GM19395 (cell line): Measurements from ENCODE around the gene SPAG9.

Experiments
- ATAC-seq: cut with Tn5 transposase; IDR thresholded peaks from one replicate; pipeline ENCODE4 v1.9.1; 2021; ENCODE audit warnings: mild to moderate bottlenecking, moderate library complexity; ENCODE audit not compliant: unreplicated experiment

The SPAG9 gene

GRCh38 chr17:50957600-50958575, 162.8 kb downstream of the SPAG9 start:
- ATAC-seq = no peak

GRCh38 chr17:50956750-50957523, 163.7 kb downstream of the SPAG9 start:
- no peak for ATAC-seq

GRCh38 chr17:50956409-50956749, 164.3 kb downstream of the SPAG9 start:
- ATAC-seq = no peak

GRCh38 chr17:50955667-50956120, 165.0 kb downstream of the SPAG9 start:
- no peak for ATAC-seq

- ATAC-seq = no peak
These were observed 165.5 kb downstream of the SPAG9 start for GRCh38 chr17:50955160-50955559.

GRCh38 chr17:50954641-50955121, 166.0 kb downstream of the SPAG9 start:
- no peak for ATAC-seq

- no peak for ATAC-seq
These were observed 166.7 kb downstream of the SPAG9 start for GRCh38 chr17:50953831-50954601.

- no peak for ATAC-seq
These were observed 167.2 kb downstream of the SPAG9 start for GRCh38 chr17:50953518-50953830.

- ATAC-seq = no peak
These were observed 167.8 kb downstream of the SPAG9 start for GRCh38 chr17:50952889-50953288.

- ATAC-seq = no peak
These were observed 168.7 kb downstream of the SPAG9 start for GRCh38 chr17:50952013-50952412.

GRCh38 chr17:50949989-50950877, 170.4 kb downstream of the SPAG9 start:
- ATAC-seq = no peak

- no peak for ATAC-seq
These were observed 171.3 kb downstream of the SPAG9 start for GRCh38 chr17:50949128-50949988.

GRCh38 chr17:50948711-50949110, 172.0 kb downstream of the SPAG9 start:
- no peak for ATAC-seq

- no peak for ATAC-seq
These were observed 172.7 kb downstream of the SPAG9 start for GRCh38 chr17:50947782-50948543.

GRCh38 chr17:50946891-50947781, 173.5 kb downstream of the SPAG9 start:
- ATAC-seq = no peak

- ATAC-seq = no peak
These were observed 174.3 kb downstream of the SPAG9 start for GRCh38 chr17:50946223-50946890.

GRCh38 chr17:50945779-50946222, 174.9 kb downstream of the SPAG9 start:
- ATAC-seq = no peak
